GM21390 (cell line): ENCODE results near the gene UAP1.

Source experiments
- ATAC-seq: cut with Tn5 transposase; IDR thresholded peaks from one replicate; pipeline ENCODE4 v1.9.1; 2021; ENCODE audit not compliant: unreplicated experiment

Gene UAP1

DNA sequence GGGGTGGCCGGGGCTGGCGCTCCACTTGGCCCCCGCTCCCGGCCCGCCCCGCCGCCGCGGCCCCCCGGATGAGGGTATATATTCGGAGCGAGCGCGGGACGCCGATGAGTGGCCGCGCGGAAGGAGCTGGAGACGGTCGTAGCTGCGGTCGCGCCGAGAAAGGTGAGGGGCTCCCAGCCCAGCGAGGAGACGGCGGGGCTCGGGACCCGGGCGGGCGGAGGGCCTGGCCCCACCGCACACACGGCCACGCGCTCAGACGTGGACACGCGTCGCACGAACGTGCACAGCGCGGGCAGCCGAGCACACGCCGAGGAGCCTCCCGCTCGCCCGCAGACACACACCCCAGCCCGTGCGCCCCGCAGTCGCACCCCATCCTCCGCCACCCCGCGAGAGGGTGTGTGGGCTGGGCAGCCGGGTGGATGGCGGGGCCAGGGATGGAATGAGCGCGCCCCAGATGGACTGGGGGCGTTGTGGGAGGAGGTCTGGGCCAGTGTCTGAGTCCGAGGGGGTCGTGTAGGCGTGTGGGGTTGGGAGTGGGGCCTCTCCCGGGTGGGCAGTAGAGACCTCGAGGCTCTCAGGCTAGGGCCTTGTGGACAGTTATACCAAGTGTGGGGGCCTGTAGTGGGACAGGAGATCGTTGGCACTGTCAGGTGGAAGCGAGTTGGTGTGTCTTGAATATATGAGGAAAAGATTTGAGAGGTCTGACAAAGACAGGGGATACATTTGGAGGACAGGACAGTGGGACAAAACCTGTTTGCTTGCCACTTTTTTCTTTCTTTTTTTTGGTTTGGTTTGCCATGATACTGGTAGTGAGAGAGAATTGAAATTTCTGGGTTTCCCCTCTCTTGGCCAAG, at the start of gene UAP1:
TSS of gene UAP1 (plus strand) at position 107 of the 854 bp plus-strand sequence. CDS start 4,347 bp downstream, outside the sequence.
- ATAC-seq: peak; percentile 29

DNA sequence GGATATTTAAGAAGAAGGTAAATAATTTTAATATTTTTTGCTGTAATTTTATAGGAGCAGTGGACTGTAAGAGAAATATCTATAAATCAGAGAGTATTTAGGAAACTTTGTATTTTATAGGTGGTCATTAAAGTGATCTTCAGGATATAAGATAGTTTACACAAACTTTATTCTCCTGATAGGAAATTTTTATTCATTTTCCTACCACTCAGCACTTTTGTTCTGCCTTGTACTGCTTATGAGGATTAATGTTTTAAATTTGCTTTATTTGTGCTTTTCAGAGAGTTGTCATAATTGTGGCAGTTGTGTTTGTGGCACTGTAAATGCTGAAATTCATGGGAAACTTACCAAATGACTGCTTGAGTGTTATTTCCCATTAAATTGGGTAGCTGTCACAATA, 34.2 kb upstream of the UAP1 start:
- ATAC-seq: no peak

DNA sequence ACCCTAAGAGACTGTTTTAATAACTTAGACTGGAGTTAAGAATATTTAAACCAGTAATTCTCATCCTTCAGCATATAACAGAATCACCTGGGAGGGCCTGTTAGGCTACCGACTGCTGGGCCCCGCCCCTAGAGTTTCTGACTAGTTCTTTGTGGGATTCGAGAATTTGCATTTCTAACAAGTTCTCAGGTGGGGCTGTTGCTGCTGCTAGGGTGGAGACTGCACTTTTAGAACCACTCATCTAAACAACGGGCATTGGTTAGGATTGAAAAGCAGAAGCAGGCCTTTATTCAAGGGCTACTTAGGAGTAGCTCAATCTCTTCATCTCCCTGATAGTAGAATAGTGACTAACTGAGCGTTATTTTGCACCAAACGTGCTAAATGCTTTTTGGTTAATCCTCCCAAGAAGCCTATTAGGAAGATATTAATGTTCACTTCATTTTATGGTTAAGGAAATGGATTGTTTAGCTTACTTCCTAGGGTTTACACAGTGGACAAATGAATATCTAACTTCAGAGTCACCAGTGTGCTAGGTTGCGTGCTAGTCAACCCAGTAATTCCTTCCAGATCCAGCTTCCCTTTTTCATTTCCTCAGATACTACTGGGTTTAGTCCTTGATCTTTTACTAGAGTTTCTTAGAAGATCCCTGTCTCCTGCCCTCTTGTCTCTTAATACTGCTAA, 31.1 kb upstream of the UAP1 start:
- peak; percentile 93 for ATAC-seq

DNA sequence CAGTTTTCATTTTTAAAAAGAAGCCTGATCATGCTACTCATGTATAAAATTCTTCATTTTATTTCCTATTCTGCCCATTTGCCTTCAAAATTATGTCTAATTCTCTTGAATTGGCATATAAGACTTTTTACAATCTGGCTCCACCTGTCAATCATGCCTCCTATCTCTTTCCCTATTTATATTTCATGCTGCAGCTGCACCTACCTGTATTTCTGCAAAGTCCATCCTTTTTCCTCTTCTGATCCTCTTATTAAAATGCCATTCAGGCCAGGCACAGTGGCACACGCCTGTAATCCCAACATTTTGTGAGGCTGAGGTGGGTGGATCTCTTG, 30.6 kb upstream of the UAP1 start:
- ATAC-seq: no peak

GRCh38 chr1:162535501-162535900, 26.0 kb upstream of the UAP1 start:
- ATAC-seq: no peak

DNA sequence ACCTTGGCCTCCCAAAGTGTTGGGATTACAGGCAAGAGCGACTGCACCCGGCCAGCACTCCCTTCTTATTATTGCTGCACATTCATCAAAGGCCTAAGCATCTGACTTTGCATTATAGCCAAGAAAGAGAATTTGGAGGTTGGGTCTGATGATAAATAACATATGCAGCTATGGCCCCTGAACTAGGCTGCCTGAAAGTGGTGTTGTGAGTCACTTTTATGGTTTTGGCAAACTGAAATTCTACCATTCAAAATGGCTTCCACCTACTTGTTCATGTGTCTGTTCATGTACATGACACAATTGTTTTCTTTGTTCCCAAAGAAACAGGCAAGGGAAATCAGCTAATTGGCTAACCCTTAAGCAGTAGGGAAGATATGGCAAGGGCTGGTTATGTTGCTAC, 25.0 kb upstream of the UAP1 start:
- ATAC-seq: no peak

GRCh38 chr1:162537216-162537615, 24.3 kb upstream of the UAP1 start:
- ATAC-seq: no peak

- ATAC-seq: no peak
These were observed 22.6 kb upstream of the UAP1 start for GRCh38 chr1:162538815-162539431.

DNA sequence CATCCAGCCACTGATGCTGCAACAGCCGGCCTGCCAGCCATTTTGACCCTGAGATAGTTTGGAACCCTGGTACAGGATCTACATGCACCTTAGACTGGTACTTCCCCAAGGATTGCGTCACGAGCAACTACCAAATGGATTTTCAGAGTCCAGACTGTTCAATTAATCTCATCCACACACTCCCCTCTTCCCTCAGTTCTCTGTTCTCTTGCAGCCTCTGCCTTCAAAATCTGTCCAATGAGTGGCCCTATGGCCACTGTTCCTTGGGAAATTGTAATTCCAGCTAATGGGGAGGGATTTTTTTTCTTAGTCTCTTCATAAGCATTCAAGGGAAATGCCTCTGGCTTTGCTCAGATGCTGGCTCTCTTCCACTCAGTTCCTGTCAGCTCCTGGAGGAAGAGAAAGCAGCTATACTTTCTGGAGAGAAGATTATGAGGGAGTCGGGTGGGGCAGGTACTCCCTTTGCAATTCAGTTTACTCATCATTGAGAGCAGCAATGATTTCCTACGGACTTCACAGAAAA, 19.8 kb upstream of the UAP1 start:
- no peak for ATAC-seq

GRCh38 chr1:162543228-162543627, 18.3 kb upstream of the UAP1 start:
- no peak for ATAC-seq

DNA sequence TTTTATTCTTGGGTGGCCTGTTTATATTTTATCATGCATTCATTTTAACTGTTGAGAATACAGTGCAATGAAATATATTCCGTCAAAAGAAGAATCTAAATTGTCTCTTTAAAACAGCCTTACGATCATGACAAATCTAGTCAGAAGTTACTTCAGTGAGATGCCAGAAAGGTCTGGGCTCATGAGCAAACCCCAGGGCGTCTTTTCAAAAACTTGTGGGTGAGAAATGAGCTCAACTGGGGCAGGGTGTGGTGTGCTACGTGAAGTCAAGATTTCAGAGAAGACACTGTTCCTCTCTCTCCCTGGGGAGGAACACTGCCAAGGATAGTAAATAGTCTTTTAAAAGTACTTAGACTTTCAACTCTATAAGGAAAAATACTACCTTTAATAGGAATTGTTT, 13.4 kb upstream of the UAP1 start:
- ATAC-seq: no peak

- ATAC-seq: no peak
These were observed 12.5 kb upstream of the UAP1 start for GRCh38 chr1:162549001-162549400.

- no peak for ATAC-seq
These were observed 10.6 kb upstream of the UAP1 start for GRCh38 chr1:162550925-162551324.

- ATAC-seq: no peak
These were observed 9.4 kb upstream of the UAP1 start for GRCh38 chr1:162551969-162552683.

- no peak for ATAC-seq
These were observed 8.8 kb upstream of the UAP1 start for GRCh38 chr1:162552684-162553252.

- no peak for ATAC-seq
These were observed 7.3 kb upstream of the UAP1 start for GRCh38 chr1:162554258-162554657.

- ATAC-seq: no peak
These were observed 4.0 kb upstream of the UAP1 start for GRCh38 chr1:162557536-162557935.

- no peak for ATAC-seq
These were observed 1.1 kb upstream of the UAP1 start for GRCh38 chr1:162560303-162561036.

- peak; percentile 94 for ATAC-seq
These were observed 396 bp upstream of the UAP1 start for GRCh38 chr1:162561037-162561615.

GRCh38 chr1:162562470-162562828, 927 bp downstream of the UAP1 start:
- ATAC-seq: no peak
